GM18505 (cell line): ENCODE data around the gene FAM181A.

ENCODE experiments used
- ATAC-seq: cut with Tn5 transposase; IDR thresholded peaks from one replicate; pipeline ENCODE4 v1.9.1; 2021; ENCODE audit not compliant: unreplicated experiment
- POLR2A ChIP-seq: IDR thresholded peaks from 4 replicates; pipeline ENCODE4 v1.6.1; 2011; ENCODE audit warnings: borderline replicate concordance; ENCODE audit not compliant: insufficient read depth, insufficient read length; ENCODE audit errors: extremely low read depth

The FAM181A gene

DNA sequence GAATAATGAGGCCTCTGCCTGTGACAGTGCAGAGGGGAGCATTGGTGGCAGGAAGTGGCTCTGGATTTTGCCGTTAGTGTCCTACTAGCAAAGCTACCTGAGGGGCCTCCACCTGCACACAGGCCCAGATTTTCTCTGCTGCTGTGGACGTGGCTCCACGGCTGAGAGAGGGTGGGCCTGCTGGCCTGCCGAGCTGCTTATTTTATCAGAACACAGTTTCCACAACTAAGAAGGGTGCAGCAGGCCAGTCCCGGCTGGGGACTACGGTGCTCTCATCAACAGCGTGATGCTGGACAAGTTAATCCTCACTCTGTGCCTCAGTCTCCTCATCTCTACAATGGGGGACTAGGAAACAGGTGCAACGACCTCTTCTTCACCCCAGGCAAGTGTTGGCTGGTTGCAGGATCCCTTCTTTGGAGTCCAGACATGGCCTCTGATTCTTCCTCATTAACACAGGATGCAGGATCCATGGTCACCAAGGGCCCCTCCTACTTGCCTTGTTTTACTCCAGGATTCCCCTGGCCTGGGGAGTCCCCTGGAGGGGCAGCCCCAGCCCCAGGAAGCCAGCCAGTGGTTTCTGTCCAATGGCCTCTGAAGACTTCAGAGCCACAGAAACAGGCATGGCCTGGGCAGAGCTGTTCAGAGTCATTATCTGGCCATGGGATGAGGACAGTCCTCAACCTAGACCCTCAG is 3.3 kb downstream of the FAM181A start:
- no peak for ATAC-seq
- TF ChIP-seq POLR2A: no peak

DNA sequence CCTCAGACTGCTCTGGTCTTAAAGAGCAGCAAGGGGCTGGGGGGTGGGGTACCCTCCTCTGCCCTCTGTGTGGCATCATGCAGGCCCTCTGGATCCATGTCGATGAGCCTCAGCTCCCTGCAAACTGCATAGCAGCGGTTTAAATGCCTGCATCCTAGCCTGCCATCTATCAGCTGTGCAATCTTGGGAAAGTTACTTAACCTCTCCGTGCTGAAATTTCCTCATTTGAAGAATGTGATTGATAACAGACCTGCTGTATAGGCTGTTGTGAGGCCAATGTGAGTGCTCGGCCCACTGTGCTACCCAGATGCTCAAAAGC is 3.8 kb downstream of the FAM181A start:
- TF ChIP-seq POLR2A: no peak
- ATAC-seq: no peak

DNA sequence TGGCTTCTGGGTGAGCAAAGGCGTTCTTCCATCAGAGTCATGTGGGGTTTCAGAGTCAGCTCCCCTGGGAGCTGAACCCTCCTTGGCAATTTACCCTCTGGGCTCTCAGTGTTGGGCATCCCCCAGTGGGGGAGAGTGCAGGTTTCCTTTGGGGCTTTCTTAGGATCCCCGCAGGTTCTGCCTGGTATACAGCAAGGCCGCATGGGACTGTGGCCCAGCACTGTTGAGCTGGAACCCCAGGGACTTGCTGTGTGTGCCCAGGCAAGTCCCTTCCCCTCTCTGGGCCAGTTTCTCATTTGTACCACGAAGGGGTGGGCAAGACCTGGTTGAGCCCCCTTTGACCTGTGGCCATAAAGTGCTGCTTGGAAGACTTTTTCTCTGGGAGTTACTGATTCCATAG is 5.5 kb downstream of the FAM181A start:
- no peak for TF ChIP-seq POLR2A
- no peak for ATAC-seq

DNA sequence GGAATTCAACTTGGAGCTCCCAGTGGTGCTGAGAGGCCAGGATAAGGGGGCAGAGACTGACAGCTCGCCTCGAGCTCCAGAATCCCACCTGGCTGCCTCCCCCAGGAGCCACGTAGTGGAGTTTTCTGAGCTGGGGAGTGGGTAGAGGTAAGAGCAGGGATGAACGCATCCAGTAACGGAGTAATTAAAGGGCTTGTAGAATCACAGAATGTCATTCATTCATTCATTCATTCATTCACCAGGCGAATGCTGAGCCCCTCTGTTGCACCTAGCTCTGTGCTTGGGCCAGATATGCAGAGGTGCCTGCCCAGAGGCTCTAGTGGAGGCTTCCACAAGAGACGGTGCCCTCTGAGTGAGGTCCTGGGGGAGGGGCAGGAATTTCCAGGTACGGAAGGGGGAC is 8.1 kb downstream of the FAM181A start:
- no peak for ATAC-seq
- TF ChIP-seq POLR2A: no peak

DNA sequence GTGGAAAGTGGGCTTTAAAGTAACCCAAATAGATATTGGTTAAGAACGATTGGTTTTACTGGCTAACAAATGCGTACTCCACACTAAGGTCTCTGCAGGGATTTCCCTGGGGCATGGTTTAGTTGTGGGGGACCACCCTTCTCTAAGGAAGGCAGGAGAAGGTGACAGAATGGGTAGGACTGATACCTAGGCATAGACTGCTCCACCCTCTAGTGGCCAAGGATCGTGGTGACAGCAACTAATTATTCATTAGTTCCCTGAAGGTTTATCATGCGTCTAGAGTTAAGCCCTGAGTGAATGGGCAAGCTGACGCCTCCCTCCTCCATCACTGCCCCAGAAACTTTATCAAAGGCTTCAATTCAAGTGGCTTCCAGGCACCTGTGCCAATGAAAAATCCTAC is 9.1 kb downstream of the FAM181A start:
- no peak for TF ChIP-seq POLR2A
- no peak for ATAC-seq

DNA sequence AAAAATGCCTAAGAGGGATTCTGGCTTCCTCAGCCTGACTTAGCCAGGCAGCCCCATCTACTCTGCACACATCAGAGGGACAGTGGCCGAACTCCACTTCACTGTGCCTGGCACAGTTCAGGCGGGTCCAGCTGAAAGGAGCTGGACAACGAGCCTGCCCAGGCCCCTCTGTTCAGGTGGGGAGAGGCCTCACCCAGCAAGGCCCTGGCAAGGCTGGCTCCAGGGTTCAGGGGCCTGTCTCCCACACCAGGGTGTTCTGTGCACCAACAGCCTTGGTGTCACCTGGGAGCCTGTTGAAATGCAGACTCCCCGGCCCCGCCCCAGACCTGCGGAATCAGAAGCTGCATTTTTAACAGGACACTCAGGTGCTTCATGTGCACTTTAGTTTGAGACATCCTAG is 9.8 kb downstream of the FAM181A start:
- no peak for ATAC-seq
- no peak for TF ChIP-seq POLR2A

DNA sequence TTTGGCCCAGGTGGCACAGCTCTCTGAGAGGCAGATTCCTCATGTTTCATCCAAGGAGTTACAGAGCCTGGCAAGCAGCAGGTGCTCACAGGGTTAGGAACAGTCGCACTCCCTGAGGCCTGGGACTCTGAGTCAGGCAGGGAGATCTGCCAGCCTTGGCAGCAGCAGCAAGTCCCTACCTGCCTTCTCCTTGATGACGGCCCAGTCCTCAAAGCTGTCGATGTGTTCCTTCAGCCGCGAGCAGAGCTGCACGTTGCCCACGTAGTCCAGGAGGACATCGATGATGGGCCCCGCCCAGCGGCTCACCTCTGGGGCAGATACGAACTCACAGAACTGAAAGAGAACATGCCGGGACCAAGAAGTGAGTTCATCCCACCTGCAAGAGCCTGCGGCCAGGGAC is 10.4 kb downstream of the FAM181A start:
- ATAC-seq: no peak

DNA sequence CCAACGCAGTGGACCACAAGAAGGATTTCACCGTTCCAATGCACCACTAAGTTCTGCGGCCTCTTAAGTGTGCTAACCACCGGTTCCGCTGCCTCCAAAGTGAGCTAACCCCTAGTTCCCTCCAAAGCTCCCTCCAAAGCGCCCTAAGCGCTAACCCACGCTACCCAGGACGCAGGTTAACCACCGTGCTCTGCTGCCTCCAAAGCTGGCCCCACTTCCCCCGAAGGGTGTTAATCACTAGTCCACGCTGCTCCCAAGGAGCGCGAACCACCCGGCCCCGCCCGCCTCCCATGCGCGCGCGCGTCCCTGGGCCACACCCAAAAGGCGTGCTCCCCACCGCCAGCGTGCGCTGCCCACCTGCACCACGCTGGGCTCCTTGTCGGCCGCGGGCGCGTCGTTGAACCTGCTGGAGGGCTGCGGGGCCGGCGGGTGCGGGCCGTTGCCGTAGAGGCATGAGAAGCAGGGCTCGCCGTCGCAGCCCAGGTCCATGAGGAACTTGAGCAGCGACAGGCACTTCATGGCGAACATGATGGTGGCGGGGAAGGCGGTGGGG is 11.7 kb downstream of the FAM181A start:
- ATAC-seq: no peak
- no peak for TF ChIP-seq POLR2A

More for the DNA sequence above, 10.4 kb downstream of the FAM181A start:
- TF ChIP-seq POLR2A: no peak

DNA sequence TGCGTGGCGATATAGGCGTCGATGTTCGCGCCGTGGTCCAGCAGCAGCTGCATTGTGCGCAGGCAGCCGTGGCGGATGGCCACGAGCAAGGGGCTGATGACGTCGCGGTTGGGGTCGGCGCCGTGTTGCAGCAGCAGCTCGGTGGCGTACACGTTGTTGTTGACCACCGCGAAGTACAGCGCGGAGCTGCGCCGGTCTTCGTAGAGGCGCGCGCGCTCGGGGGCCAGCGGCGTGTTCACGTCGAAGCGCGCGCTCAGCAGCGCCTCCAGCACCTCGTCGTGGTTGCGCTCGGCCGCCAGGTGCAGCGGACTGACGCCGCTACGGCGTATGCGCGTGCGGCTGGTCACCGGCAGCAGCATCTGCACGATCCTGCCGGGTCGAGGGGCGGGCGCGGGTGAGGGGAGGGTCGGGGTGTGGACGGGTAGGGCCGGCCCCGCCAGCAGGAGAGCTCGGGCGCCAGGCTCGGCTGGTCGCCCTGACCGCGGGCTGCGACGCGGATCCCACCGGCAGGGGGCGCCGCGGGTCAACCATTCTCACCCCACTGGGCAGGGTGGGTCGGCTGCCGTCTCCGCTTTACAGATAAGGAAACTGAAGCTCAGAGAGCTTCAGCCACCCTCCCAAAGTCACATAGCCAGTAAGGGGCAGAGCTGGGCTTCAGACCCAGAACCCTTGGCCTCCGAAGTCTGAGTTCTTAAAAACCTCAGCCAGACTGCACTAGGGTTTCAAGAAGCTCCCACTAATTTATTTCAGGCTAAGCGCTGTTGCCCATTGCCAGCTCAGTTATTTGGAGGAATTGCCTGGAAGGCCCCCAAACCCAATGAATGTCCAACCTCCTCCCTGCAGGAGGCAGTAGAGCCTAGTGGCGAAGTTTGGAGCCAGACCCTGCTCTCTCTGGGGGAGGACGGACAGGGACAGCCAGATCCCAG is 12.4 kb downstream of the FAM181A start:
- peak; percentile 91 for ATAC-seq
- TF ChIP-seq POLR2A: no peak

DNA sequence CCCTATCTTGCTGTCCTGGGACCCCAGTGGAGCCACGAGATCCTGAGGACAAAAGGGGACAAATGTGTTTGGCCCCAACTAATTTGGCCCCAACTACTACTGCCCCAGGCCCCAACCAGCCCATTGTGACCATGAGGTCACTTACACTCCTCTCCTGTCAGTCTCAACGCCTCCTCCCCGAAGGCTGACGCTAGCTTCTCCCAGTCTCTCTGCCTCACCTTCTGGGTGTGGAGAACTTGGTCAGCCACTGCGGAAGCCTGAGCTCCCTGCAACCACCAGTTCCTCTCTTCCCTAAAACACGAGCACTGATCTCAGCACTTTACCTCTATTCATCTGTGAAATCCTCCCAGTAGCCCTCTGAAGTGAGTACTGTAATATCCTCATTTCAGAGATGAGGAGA is 13.3 kb downstream of the FAM181A start:
- TF ChIP-seq POLR2A: no peak
- no peak for ATAC-seq

DNA sequence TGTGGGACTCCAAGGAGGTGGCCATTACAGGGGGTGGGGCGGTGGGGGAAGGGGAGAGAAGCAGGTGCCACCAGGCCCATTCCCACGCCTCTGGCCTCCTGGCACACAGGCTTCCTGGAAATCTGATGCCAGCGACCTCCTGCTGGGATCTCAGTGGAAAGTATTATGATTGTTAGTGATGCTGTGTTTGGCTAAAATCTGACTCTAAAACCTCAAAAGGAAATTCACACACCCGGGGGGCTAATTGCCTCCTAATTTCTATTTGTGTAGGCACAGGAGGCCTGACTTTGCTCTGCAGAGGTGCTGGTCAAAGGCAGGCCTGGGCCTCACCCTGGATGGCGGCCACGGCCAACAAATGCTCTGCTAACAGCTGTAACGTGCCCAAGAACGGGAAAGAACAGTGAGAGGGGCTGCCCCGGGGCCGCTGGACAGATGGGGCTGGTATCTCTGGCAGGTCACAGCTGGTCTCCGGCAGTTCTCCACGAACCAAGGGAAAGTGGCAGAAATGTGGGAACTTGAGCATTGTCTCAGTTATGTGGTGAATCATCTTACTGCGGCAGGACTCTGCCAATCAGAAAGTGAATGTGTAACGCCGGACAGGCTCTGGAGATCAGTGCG is 14.3 kb downstream of the FAM181A start:
- TF ChIP-seq POLR2A: no peak
- no peak for ATAC-seq

DNA sequence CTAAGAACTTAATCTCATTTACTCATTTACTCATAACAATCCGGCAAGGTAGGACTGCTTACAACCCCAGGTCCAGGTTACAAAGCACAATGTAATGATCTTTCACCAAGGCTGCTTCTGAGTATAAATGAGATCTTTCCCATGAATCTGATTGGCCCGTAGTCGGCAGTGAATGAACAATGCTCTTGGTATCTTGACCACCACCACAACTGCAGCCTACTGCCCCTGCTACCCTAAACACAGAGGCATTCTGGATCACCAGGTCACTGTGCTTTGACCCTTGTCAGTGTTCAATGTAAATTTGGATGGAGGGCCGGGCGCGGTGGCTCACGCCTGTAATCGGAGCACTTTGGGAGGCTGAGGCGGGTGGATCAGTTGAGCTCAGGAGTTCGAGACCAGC is 15.9 kb downstream of the FAM181A start:
- no peak for TF ChIP-seq POLR2A
- ATAC-seq: no peak

DNA sequence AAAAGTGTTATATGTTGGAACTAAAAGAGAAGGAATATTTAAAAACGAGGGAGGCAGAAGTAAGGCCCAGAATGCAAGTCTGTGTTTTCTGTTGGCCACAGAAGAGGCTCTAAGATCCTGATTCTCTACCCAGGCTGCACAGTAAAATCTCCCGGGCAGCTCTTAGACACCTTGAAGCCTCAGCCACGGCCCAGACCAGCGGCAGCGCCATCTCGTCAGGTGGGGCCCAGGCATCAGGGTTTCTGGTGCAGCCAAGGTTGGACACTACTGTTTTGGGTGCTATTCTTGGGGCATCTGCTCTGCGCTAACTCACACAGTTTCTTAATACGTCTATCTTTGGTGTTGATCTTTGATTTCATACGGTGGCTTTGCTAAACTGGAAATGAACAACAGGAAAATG is 16.8 kb downstream of the FAM181A start:
- TF ChIP-seq POLR2A: no peak
- no peak for ATAC-seq

DNA sequence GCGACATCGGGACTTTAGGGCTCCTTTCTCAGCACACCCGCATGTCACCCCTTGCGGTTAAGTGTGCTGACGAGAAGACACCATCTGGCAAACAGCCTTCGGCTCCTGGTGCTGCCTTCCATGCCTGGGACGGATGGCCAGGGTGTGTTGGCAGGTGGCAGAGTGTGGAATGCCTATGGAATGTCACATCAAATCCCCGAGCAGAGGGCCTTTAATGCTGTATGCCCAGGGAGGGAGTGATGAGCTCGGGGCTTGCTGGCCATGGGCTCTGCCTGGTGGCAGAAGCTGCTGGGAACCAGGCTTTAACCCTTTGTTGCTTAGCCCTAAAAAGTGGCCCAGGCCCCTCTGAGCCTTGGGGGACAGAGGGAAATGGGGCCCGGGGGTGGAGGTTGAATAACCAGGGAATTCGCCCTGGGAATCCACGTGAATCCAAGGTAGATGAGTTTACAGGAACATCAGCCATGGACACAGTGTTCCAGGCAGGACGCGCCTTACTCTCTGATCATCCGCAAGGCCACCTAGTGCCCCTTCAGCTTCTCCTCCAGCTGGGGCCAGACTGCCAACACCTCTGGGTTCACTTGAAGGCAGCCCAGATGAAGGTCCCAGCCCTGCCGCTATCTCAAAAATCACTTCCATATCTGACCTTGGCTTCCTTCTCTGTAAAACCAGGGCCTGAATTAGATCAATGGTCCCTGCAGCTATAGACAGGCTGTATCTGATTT is 17.4 kb downstream of the FAM181A start:
- no peak for ATAC-seq
- no peak for TF ChIP-seq POLR2A

DNA sequence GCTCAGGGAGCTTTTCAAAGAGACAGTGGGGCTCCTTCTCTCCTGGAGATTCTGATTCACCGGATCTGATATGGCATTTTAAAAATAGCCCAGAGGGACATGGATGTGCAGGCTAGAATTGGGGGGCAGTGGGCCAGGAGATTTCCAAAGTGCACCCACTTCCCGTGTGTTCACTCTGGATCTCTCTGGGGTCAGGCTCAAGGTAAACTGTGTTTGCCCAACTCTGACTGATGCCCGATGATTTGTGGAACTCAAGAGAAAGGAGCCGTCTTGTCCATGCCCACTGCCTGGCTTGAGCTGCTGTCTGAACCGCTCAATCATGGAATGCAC is 17.9 kb downstream of the FAM181A start:
- no peak for TF ChIP-seq POLR2A
- ATAC-seq: no peak
